Prostate gland (tissue), 2 donors: Measurements from ENCODE around the gene MLANA. TPM values are rescaled to one million over a fixed set of nuclear protein-coding genes. Genes with fewer than 3 reads are reported as not detected.
A peak's percentile ranks its signal among the peaks of the same experiment; 100 is the strongest.
"Not testable (repeated sequence)": the region's sequence is repeated elsewhere in the genome, so short reads cannot be mapped to it uniquely, and the experiment has no call there.

Experiments
- DNase-seq: peaks from one replicate; pipeline ENCODE4 v3.0.0-alpha.2; 2019; ENCODE audit warnings: low spot score
- H3K27ac ChIP-seq, 2 donors: fragments of 200-600 bp; sonication (generic); 2 replicates each; pipeline ENCODE4 v1.5.1; 2017 to 2019
- H3K27me3 ChIP-seq: fragments of 200-600 bp; sonication (generic); replicated peaks from 2 replicates; pipeline ENCODE4 v1.5.1; 2019; ENCODE audit not compliant: insufficient read depth
- H3K36me3 ChIP-seq, 2 donors: fragments of 200-600 bp; sonication (generic); 1 replicate in 1 of 2; 2 replicates in 1 of 2; pipeline versions ENCODE4 v1.5.1 to v1.8.1; 2017 to 2019
- H3K4me1 ChIP-seq: fragments of 200-600 bp; sonication (generic); replicated peaks from 2 replicates; pipeline ENCODE4 v1.5.1; 2019
- H3K4me3 ChIP-seq, 2 donors: fragments of 200-600 bp; sonication (generic); 2 replicates each; pipeline ENCODE4 v1.5.1; 2017 to 2019
- H3K9me3 ChIP-seq: fragments of 200-600 bp; sonication (generic); 2 replicates; pipeline ENCODE4 v1.5.1; 2017
- POLR2A ChIP-seq: fragments of 450-650 bp; IDR thresholded peaks from one replicate; pipeline ENCODE4 v1.6.1; 2016; ENCODE audit warnings: antibody characterized with exemption, mild to moderate bottlenecking
- POLR2AphosphoS5 ChIP-seq: sonication (generic); formaldehyde crosslinking; IDR thresholded peaks from one replicate; pipeline ENCODE4 v1.6.1; 2017; ENCODE audit warnings: antibody characterized with exemption
- WGBS: methylation state at CpG from one replicate; pipeline ENCODE4 v1.1.5; 2018; 5-methylcytosine and 5-hydroxymethylcytosine counted together
- intact Hi-C: fragments of 100-400 bp; cut with DNase I; formaldehyde crosslinking; loops from one replicate; pipeline ENCODE4 v1.14.2; 2022
- total RNA-seq, 2 donors: library from RNA; depleted of rRNA; stranded (reverse); fragments of >200 nt; gene quantifications; one replicate each; pipeline ENCODE4 v1.1.0, GENCODE V29; 2016
- TF ChIP-seq, protein P1 (sequence below), 4 experiments: fragments of 200-600 bp in 2 of 4; fragments of 450-650 bp in 2 of 4; sonication (generic) in 2 of 4; IDR thresholded peaks; 1 replicate in 3 of 4; 2 replicates in 1 of 4; pipeline ENCODE4 v1.5.1; 2016 to 2019; ENCODE audit warnings: antibody characterized with exemption in 4 of 4, mild to moderate bottlenecking in 2 of 4, moderate library complexity in 2 of 4

Gene MLANA
- total RNA-seq, 2 donors from 2014 or later, result not detected

- H3K27ac ChIP-seq, result no peak overlapping the region
- no peaks in the 10 kb centered on the region for H3K27me3 ChIP-seq
- WGBS, result 80% methylated on average over 10 of the region's 10 CpGs
- H3K4me3 ChIP-seq, result no peak overlapping the region
- no peaks in the 10 kb centered on the region for H3K9me3 ChIP-seq
- intact Hi-C loops, result no loop called here
- TF ChIP-seq POLR2AphosphoS5 (no peak), POLR2A (no peak)
- TF ChIP-seq, protein P1, sequence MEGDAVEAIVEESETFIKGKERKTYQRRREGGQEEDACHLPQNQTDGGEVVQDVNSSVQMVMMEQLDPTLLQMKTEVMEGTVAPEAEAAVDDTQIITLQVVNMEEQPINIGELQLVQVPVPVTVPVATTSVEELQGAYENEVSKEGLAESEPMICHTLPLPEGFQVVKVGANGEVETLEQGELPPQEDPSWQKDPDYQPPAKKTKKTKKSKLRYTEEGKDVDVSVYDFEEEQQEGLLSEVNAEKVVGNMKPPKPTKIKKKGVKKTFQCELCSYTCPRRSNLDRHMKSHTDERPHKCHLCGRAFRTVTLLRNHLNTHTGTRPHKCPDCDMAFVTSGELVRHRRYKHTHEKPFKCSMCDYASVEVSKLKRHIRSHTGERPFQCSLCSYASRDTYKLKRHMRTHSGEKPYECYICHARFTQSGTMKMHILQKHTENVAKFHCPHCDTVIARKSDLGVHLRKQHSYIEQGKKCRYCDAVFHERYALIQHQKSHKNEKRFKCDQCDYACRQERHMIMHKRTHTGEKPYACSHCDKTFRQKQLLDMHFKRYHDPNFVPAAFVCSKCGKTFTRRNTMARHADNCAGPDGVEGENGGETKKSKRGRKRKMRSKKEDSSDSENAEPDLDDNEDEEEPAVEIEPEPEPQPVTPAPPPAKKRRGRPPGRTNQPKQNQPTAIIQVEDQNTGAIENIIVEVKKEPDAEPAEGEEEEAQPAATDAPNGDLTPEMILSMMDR (IDR thresholded peaks at IDR 0.05), result no peak
- H3K36me3 ChIP-seq, result no peaks in the 10 kb centered on the region
- no peak for DNase-seq
- H3K4me1 ChIP-seq, result no peaks in the 10 kb centered on the region
These were observed 11.1 kb upstream of the MLANA start for GRCh38 chr9:5879419-5880181.

- H3K4me1 ChIP-seq, intact Hi-C loops, H3K36me3 ChIP-seq, H3K27me3 ChIP-seq, H3K27ac ChIP-seq, DNase-seq, H3K9me3 ChIP-seq, H3K4me3 ChIP-seq: not testable (repeated sequence)
- WGBS, result 98% methylated on average over 5 of the region's 5 CpGs
These were observed 8.3 kb upstream of the MLANA start for GRCh38 chr9:5882244-5883012.

DNA sequence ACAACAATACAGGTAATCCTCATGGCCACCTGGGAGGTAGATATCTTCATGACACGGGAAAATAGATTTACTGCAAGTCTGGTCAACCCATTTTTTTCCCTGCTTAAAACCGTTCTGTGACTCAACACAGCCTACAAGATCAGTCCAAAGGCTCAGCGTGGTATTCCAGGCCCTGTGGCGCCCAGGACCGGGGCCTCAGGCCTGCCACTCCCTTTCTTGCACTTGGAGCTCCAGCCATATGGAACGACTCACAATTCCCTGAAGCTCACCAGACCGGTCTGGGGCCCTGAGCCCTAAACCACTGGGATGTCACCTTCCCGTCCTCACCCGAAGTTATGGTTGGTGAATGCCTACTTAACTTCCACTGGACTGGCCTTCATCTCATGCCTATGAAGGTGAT, 6.5 kb upstream of the MLANA start:
- intact Hi-C loops, result no loop called here
- Histone ChIP-seq H3K36me3 (no peaks in the 10 kb centered on the region), H3K27ac (no peak overlapping the region), H3K4me1 (no peaks in the 10 kb centered on the region), H3K27me3 (no peaks in the 10 kb centered on the region), H3K4me3 (no peak overlapping the region), H3K9me3 (no peaks in the 10 kb centered on the region)
- no peak for TF ChIP-seq POLR2A
- DNase-seq, result no peak
- WGBS, result 76% methylated on average over 8 of the region's 9 CpGs

GRCh38 chr9:5886114-5886939, 4.4 kb upstream of the MLANA start:
- peak; percentile 65 for DNase-seq

DNA sequence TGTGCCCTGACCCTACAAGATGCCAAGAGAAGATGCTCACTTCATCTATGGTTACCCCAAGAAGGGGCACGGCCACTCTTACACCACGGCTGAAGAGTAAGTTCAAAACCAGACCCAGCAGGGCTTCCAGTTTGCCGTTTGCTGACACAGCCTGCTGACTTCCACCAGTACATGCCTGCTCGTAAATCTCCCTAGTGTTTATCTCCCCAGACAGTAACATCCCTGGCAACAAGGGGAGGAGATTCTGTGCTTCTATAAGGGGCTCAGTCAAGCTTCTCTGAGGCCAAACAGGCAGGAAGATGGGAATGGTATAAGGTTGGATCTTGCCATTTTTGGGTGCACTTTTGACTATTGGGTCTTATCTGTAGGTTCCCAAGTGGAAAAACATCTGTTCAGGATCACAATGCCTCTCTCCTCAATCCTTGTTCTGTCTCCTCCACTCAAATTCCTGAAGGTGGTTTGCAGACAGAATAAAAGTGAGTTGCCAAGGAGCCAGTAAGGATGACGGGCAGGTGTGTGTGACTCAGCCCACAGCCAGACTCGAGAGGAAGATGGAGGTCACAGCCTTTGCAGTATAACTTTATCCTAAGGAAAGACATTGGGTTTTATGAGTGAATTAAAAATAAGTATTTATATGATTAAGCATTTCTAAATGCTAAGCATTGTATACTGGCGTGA, 1.9 kb downstream of the MLANA start:
- TF ChIP-seq POLR2A (no peak), POLR2AphosphoS5 (no peak)
- TF ChIP-seq, protein P1 (IDR thresholded peaks at IDR 0.05), result no peak
- Histone ChIP-seq H3K4me3 (no peak overlapping the region), H3K9me3 (no peaks in the 10 kb centered on the region), H3K36me3 (no peaks in the 10 kb centered on the region), H3K27me3 (no peaks in the 10 kb centered on the region), H3K4me1 (no peaks in the 10 kb centered on the region), H3K27ac (no peak overlapping the region)
- DNase-seq, result no peak
- 31% methylated on average over 7 of the region's 7 CpGs for WGBS
- intact Hi-C loops, result no loop called here

More at GRCh38 chr9:5886114-5886939, 4.4 kb upstream of the MLANA start:
- no peaks in the 10 kb centered on the region for H3K27me3 ChIP-seq
- no peak overlapping the region for H3K27ac ChIP-seq
- TF ChIP-seq POLR2A, result no peak
- TF ChIP-seq, protein P1 (IDR thresholded peaks at IDR 0.05), result peak; percentile 47 to 80 (median 77)
- H3K4me1 ChIP-seq, result no peaks in the 10 kb centered on the region
- 62% methylated on average over 8 of the region's 8 CpGs for WGBS
- no peak overlapping the region for H3K4me3 ChIP-seq
- no peaks in the 10 kb centered on the region for H3K9me3 ChIP-seq
- H3K36me3 ChIP-seq, result no peaks in the 10 kb centered on the region
- intact Hi-C loops, result loop anchor here (2.0 kb wide), 1 partner anchor 168 kb away; no protein-coding TSS in a partner anchor
